ENCODE measurements around the gene MAGEF1.

MAGEF1 gene

GRCh38 chr3:184687363-184688015, 24.4 kb downstream of the MAGEF1 start:
- DNase-seq, result no peak
- TF ChIP-seq CTCF (IDR thresholded peaks at IDR 0.05; ENCODE audit: low read depth, low read length), result no peak
- Histone ChIP-seq H3K4me3 (ENCODE audit: low read depth, low read length) (no peak overlapping the region), H3K27ac (no peak overlapping the region), H3K36me3 (no peaks in the 10 kb centered on the region), H3K27me3 (ENCODE audit: insufficient read depth, low read depth, severe bottlenecking) (no peaks in the 10 kb centered on the region), H3K9me3 (ENCODE audit: severe bottlenecking) (no peaks in the 10 kb centered on the region)

- peak overlapping the region; percentile 41 for H3K27ac ChIP-seq
- TF ChIP-seq CTCF (IDR thresholded peaks at IDR 0.05; ENCODE audit: low read depth, low read length), result no peak
Measured at GRCh38 chr3:184685646-184686045, 26.2 kb downstream of the MAGEF1 start.

GRCh38 chr3:184685055-184685454, 26.8 kb downstream of the MAGEF1 start:
- no peaks in the 10 kb centered on the region for H3K9me3 ChIP-seq (ENCODE audit: severe bottlenecking)
- no peak for DNase-seq
- no peak overlapping the region for H3K4me3 ChIP-seq (ENCODE audit: low read depth, low read length)
- no peaks in the 10 kb centered on the region for H3K27me3 ChIP-seq (ENCODE audit: insufficient read depth, low read depth, severe bottlenecking)
- no peak for TF ChIP-seq CTCF (IDR thresholded peaks at IDR 0.05; ENCODE audit: low read depth, low read length)
- H3K27ac ChIP-seq, result peak overlapping the region; percentile 41; the same call in 1 of the 2 replicates
- H3K36me3 ChIP-seq, result no peaks in the 10 kb centered on the region

More at GRCh38 chr3:184685646-184686045, 26.2 kb downstream of the MAGEF1 start:
- no peaks in the 10 kb centered on the region for H3K9me3 ChIP-seq (ENCODE audit: severe bottlenecking)
- no peaks in the 10 kb centered on the region for H3K27me3 ChIP-seq (ENCODE audit: insufficient read depth, low read depth, severe bottlenecking)
- no peaks in the 10 kb centered on the region for H3K36me3 ChIP-seq
- no peak overlapping the region for H3K4me3 ChIP-seq (ENCODE audit: low read depth, low read length)
- peak; percentile 73 for DNase-seq

GRCh38 chr3:184683900-184684560, 27.8 kb downstream of the MAGEF1 start:
- Histone ChIP-seq H3K9me3 (ENCODE audit: severe bottlenecking) (no peaks in the 10 kb centered on the region), H3K36me3 (no peaks in the 10 kb centered on the region), H3K4me3 (ENCODE audit: low read depth, low read length) (no peak overlapping the region), H3K27ac (no peak overlapping the region), H3K27me3 (ENCODE audit: insufficient read depth, low read depth, severe bottlenecking) (no peaks in the 10 kb centered on the region)
- no peak for TF ChIP-seq CTCF (IDR thresholded peaks at IDR 0.05; ENCODE audit: low read depth, low read length)
- no peak for DNase-seq

- Histone ChIP-seq H3K9me3 (ENCODE audit: severe bottlenecking) (no peaks in the 10 kb centered on the region), H3K27me3 (ENCODE audit: insufficient read depth, low read depth, severe bottlenecking) (no peaks in the 10 kb centered on the region), H3K27ac (no peak overlapping the region), H3K4me3 (ENCODE audit: low read depth, low read length) (no peak overlapping the region), H3K36me3 (no peaks in the 10 kb centered on the region)
- no peak for DNase-seq
- TF ChIP-seq CTCF (IDR thresholded peaks at IDR 0.05; ENCODE audit: low read depth, low read length), result no peak
Measured at GRCh38 chr3:184683234-184683633, 28.6 kb downstream of the MAGEF1 start.
